Activated naive CD4-positive, alpha-beta T cell treated with anti-CD3 and anti-CD28 coated beads, Interleukin-2, amount 50 U/mL, for 24 hours (primary cell): Measurements from ENCODE around the gene RNF168.
A peak's percentile ranks its signal among the peaks of the same experiment; 100 is the strongest.
"Not testable (repeated sequence)": the region's sequence is repeated elsewhere in the genome, so short reads cannot be mapped to it uniquely, and the experiment has no call there.

Experiments
- H3K27ac Mint-ChIP-seq: one replicate; pipeline ENCODE4 v1.8.0; 2021; ENCODE audit warnings: mild to moderate bottlenecking, mixed read lengths
- H3K27me3 Mint-ChIP-seq: one replicate; pipeline ENCODE4 v1.8.0; 2021; ENCODE audit warnings: mixed read lengths
- H3K36me3 Mint-ChIP-seq: one replicate; pipeline ENCODE4 v1.8.0; 2021; ENCODE audit warnings: mixed read lengths
- H3K4me1 Mint-ChIP-seq: one replicate; pipeline ENCODE4 v1.8.0; 2021; ENCODE audit warnings: mixed read lengths
- H3K4me3 Mint-ChIP-seq: one replicate; pipeline ENCODE4 v1.8.0; 2021; ENCODE audit warnings: mild to moderate bottlenecking, mixed read lengths
- H3K9me3 Mint-ChIP-seq: one replicate; pipeline ENCODE4 v1.8.0; 2021; ENCODE audit warnings: mixed read lengths

Gene RNF168

DNA sequence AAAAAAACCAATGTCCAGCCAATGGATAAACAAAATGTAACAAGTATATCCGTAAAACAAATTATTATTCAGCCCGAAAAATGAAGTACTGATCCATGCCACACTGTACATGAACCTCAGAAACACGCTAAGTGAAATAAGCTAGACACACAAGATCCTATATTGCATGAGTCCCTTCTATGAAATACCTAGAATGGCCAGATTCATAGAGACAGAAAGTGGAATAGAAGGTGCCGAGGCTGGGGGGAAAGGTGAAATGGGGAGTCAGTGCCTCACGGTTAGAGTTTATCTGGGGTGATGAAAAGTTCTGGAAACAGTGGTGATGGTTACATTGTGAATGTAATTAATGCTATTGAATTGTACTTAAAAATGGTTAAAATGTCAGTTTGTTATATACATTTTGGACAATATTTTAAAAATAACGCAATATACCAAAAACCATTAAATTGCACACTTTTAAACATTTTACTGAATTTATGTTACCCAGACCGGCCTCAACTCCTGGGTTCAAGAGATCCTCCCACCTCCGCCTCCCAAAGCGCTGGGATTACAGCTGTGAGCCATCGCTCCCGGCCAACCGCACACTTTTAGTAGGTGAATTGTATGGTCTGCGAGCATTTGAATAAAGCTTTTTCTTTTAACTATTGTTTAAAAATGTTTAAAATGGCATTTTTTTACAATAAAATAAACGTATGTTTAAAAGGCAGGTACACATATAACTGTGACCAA lies 2.1 kb downstream of the RNF168 start:
- peaks cover 7% of the 10 kb centered on the region for H3K36me3 Mint-ChIP-seq
- peak overlapping the region; percentile 99 for H3K4me3 Mint-ChIP-seq
- H3K9me3 Mint-ChIP-seq = no peaks in the 10 kb centered on the region
- H3K27ac Mint-ChIP-seq = peak overlapping the region; percentile 83
- no peaks in the 10 kb centered on the region for H3K27me3 Mint-ChIP-seq
- peaks cover 38% of the 10 kb centered on the region for H3K4me1 Mint-ChIP-seq

DNA sequence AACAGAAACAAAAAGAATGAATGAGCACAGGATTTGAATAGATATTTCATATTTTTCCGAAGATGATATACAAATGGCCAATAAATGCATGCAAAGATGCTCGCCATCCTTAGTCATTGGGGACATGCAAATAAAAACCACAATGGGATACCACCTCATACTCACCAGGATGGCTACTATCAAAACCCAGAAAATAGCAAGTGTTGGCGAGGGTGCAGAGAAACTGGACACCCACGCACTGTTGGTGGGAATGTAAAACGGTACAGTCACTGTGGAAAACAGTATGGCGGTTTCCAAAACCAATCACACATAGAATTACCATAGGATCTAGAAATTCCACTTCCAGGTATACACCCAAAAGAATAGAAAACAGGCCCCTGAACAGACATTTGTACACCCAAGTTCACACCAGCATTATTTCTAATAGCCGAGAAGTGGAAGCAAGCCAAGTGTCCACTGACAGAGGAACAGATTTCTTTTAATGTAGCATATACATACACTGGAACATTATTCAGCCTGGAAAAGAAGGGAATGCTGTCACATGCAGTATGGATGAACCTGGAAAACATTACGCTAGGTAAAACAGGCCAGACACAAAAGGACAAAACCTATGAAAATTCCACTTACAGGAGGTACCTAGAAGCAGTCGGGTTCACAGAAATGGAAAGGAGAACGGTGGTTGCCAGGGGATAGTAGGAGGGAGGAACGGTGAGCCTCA lies 3.6 kb downstream of the RNF168 start:
- H3K4me1 Mint-ChIP-seq = peaks cover 51% of the 10 kb centered on the region
- H3K27ac Mint-ChIP-seq = peak overlapping the region; percentile 83
- H3K9me3 Mint-ChIP-seq = no peaks in the 10 kb centered on the region
- H3K36me3 Mint-ChIP-seq = peaks cover 11% of the 10 kb centered on the region
- H3K27me3 Mint-ChIP-seq = no peaks in the 10 kb centered on the region
- H3K4me3 Mint-ChIP-seq = peak overlapping the region; percentile 99

DNA sequence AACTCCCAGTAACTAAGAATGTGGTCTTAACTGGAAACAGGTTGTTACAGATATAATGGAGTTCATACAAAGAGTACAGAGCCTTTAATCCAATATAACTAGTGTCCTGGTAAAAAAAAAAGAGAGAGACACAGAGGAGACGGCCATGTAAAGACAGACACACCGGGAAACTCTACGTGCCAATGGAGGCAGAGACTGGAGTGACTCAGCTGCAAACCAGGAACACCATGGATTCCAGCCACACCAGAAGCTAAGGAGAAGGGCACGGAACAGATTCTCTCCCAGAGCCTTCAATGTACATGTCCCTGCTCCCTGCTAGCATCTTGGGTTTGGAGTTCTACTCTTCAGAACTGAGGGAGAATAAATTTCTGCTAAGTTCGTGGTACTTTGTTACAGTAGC lies 4.5 kb downstream of the RNF168 start:
- Mint-ChIP-seq H3K27me3 (no peaks in the 10 kb centered on the region), H3K9me3 (no peaks in the 10 kb centered on the region), H3K4me1 (peaks cover 56% of the 10 kb centered on the region), H3K36me3 (peaks cover 13% of the 10 kb centered on the region), H3K27ac (peak overlapping the region; percentile 27), H3K4me3 (peak overlapping the region; percentile 99)

DNA sequence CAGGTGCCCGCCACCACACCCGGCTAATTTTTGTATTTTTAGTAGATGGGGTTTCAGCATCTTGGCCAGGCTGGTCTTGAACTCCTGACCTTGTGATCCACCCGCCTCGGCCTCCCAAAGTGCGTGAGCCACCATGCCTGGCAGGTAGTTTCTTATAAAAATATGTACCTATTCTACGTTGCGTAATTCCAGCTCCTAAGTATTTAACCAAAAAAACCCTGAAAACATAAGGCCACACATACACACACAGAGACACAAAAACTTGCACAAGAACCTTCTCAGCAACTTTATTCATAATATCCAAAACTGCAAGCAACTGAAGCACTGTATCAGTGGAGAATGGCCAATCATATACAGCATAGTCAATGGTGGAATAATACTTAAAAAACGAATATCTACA lies 5.3 kb downstream of the RNF168 start:
- no peaks in the 10 kb centered on the region for H3K9me3 Mint-ChIP-seq
- peaks cover 57% of the 10 kb centered on the region for H3K4me1 Mint-ChIP-seq
- H3K27me3 Mint-ChIP-seq = no peaks in the 10 kb centered on the region
- H3K27ac Mint-ChIP-seq = no peak overlapping the region
- peaks cover 13% of the 10 kb centered on the region for H3K36me3 Mint-ChIP-seq
- no peak overlapping the region for H3K4me3 Mint-ChIP-seq

DNA sequence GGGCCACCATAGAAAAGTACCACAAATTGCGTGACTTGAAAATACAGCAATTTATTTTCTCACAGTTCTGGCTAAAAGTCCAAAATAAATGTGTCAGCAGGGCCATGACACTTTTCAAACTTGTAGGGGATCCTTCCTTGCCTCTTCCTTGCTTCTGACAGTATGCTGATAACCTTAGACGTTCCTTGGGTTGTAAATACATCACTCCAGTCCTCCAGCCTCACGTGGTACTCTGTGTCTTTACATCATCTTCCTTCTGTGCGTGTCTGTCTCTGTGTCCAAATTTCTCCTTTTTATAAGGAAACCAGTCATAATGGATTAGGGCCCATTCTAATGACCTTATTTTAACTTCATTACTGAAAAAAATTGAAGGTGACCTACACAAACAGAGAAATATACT lies 7.4 kb downstream of the RNF168 start:
- Mint-ChIP-seq H3K4me3 (no peak overlapping the region), H3K4me1 (peaks cover 67% of the 10 kb centered on the region), H3K9me3 (no peaks in the 10 kb centered on the region), H3K36me3 (peaks cover 13% of the 10 kb centered on the region), H3K27me3 (no peaks in the 10 kb centered on the region), H3K27ac (peak overlapping the region; percentile 2)

DNA sequence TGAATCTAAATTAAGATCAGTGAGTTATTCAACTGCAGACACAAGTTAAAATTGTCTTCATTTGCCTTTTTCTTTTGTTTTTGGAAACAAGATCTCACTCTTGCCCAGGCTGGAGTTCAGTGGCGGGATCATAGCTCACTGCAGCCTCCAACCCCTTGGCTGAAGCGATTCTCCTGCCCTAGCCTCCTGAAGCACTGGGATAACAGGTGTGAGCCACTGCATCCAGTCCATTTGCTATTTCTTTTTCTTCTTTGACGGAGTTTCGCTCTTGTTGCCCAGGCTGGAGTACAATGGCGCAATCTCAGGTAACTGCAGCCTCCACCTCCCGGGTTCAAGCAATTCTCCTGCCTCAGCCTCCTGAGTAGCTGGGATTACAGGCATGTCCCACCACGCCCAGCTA lies 10.3 kb downstream of the RNF168 start:
- no peak overlapping the region for H3K4me3 Mint-ChIP-seq
- H3K4me1 Mint-ChIP-seq = peaks cover 53% of the 10 kb centered on the region
- H3K27ac Mint-ChIP-seq = no peak overlapping the region
- no peaks in the 10 kb centered on the region for H3K27me3 Mint-ChIP-seq
- no peaks in the 10 kb centered on the region for H3K9me3 Mint-ChIP-seq
- H3K36me3 Mint-ChIP-seq = peaks cover 8% of the 10 kb centered on the region

DNA sequence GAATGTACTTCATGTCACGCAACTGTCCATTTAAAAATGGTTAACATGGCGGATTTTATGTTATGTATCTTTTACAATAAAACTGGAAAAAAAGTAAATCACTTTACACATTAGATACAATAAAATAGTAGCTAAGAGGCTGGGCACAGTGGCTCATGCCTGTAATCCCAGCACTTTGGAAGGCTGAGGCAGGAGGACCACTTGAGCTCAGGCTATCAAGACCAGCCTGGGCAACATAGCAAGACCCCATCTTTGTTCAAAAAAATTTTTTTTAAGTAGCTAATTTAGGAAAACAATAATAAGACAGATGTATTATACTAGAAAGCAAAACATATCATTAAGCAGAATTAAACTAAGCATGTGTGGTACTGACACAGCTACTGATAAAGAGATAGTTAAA lies 11.5 kb downstream of the RNF168 start:
- Mint-ChIP-seq H3K36me3 (peaks cover 9% of the 10 kb centered on the region), H3K4me1 (peaks cover 45% of the 10 kb centered on the region), H3K4me3 (no peak overlapping the region), H3K27ac (no peak overlapping the region), H3K27me3 (no peaks in the 10 kb centered on the region), H3K9me3 (no peaks in the 10 kb centered on the region)

DNA sequence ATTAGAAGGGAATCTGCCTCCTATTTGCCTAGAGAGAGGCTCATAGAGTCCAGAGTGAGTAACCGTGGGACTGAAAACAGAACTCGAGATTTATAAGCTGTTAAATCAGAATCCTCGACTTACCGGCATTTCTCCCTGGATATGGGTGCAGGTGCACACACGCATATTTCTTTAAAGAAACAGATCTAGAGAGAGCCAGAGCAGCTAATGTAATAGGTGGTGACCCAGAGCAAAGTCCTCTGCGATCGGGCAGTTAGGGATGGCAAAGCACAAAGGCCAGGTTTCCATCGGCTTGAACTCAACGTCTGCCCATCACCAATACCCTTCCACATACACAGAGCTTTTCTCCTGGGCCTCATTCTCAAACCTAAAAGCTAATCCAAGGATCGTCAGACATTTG lies 13.8 kb downstream of the RNF168 start:
- Mint-ChIP-seq H3K4me1 (peaks cover 30% of the 10 kb centered on the region), H3K36me3 (peaks cover 10% of the 10 kb centered on the region), H3K27me3 (no peaks in the 10 kb centered on the region), H3K27ac (no peak overlapping the region), H3K4me3 (no peak overlapping the region), H3K9me3 (no peaks in the 10 kb centered on the region)

DNA sequence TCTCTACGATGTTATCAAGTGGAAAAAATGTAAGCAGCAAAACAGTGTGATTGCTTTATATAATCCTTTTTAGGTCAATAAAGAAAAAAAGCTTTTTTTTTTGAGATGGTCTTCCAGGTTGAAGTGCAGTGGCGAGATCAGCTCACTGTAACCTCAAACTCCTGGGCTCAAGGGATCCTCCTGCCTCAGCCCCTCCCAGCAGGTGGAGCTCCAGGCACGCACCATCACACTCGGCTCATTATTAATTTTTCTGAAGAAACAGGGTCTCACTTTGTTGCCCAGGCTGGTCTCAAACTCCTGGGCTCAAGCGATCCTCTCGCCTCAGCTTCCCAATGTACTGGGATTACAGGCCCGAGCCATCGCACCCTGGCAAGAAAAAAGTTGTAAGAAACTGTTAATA lies 17.3 kb downstream of the RNF168 start:
- no peak overlapping the region for H3K27ac Mint-ChIP-seq
- peaks cover 14% of the 10 kb centered on the region for H3K36me3 Mint-ChIP-seq
- no peak overlapping the region for H3K4me3 Mint-ChIP-seq
- H3K27me3 Mint-ChIP-seq = no peaks in the 10 kb centered on the region
- H3K9me3 Mint-ChIP-seq = no peaks in the 10 kb centered on the region
- H3K4me1 Mint-ChIP-seq = peaks cover 13% of the 10 kb centered on the region

DNA sequence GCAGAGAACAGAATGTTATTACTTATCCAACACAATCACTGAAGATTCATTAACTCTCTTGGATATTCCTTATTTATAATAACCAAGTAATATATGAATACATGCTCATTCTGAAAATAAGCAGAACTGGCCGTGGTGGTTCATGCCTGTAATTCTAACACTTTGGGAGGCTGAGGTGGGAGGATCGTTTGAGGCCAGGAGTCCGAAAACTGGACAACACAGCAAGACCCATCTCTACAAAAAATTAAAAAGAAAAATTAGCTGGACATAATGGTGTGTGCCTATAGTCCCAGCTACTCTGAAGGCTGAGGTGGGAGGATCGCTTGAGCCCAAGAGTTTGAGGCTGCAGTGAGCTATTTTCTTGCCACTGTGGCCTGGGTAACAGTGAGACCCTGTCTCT lies 25.9 kb downstream of the RNF168 start:
- Mint-ChIP-seq H3K4me3 (no peak overlapping the region), H3K36me3 (peaks cover 13% of the 10 kb centered on the region), H3K4me1 (no peaks in the 10 kb centered on the region), H3K27me3 (no peaks in the 10 kb centered on the region), H3K9me3 (no peaks in the 10 kb centered on the region), H3K27ac (no peak overlapping the region)

DNA sequence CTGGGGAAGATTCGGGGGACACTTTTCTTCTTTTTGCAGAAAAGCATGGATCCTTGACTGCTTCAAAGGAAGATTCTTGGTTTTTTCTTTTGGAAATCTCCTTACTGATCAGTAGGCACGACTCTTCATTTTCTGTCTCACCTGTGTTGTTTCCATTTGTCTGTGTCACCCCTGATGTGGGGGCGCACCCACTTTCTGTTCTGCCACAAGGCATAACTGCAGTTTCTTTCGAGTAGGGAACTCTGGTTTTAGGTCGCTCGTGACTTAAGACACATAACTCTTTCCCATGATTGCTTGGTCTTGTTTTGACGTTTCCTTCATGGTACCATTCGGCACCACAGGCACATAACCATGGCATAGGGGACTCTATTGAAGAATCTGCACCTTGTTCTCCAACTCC lies 31.3 kb downstream of the RNF168 start:
- H3K9me3 Mint-ChIP-seq = no peaks in the 10 kb centered on the region
- H3K27ac Mint-ChIP-seq = peak overlapping the region; percentile 25
- H3K27me3 Mint-ChIP-seq = no peaks in the 10 kb centered on the region
- peaks cover 16% of the 10 kb centered on the region for H3K36me3 Mint-ChIP-seq
- no peak overlapping the region for H3K4me3 Mint-ChIP-seq
- H3K4me1 Mint-ChIP-seq = no peaks in the 10 kb centered on the region

DNA sequence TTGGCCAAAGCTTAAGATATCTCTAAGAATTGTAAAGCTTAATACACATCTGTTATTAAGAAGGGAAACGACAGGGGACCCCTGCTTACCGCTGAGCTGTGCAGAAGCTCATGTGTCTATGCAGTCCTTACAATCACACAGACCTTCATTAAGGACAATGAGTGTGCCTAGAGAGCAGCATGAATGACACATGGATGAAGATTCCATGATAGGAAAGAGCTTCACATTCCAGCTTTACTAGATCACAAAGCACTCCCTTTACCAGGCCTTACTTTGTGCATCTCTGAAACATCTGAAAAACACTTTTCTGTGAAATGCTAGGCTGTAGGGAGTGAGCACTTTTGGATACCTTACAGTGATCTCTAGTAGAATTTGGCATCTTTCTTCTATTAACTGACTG lies 32.0 kb downstream of the RNF168 start:
- H3K9me3 Mint-ChIP-seq = no peaks in the 10 kb centered on the region
- H3K27ac Mint-ChIP-seq = no peak overlapping the region
- H3K36me3 Mint-ChIP-seq = peaks cover 14% of the 10 kb centered on the region
- H3K4me3 Mint-ChIP-seq = no peak overlapping the region
- H3K27me3 Mint-ChIP-seq = no peaks in the 10 kb centered on the region
- H3K4me1 Mint-ChIP-seq = no peaks in the 10 kb centered on the region

DNA sequence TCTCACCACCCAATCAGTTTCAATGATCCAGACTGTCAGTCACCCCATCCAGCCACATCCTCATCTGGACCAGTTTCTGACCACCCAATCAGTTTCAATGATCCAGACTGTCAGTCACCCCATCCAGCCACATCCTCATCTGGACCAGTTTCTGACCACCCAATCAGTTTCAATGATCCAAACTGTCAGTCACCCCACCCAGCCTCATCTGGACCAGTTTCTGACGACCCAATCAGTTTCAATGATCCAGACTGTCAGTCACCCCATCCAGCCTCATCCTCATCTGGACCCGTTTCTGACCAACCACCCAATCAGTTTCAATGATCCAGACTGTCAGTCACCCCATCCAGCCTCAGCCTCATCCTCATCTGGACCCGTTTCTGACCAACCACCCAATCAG lies 33.4 kb downstream of the RNF168 start:
- H3K36me3 Mint-ChIP-seq = peaks cover 14% of the 10 kb centered on the region
- H3K27ac Mint-ChIP-seq, H3K4me1 Mint-ChIP-seq, H3K4me3 Mint-ChIP-seq, H3K9me3 Mint-ChIP-seq, H3K27me3 Mint-ChIP-seq: not testable (repeated sequence)

DNA sequence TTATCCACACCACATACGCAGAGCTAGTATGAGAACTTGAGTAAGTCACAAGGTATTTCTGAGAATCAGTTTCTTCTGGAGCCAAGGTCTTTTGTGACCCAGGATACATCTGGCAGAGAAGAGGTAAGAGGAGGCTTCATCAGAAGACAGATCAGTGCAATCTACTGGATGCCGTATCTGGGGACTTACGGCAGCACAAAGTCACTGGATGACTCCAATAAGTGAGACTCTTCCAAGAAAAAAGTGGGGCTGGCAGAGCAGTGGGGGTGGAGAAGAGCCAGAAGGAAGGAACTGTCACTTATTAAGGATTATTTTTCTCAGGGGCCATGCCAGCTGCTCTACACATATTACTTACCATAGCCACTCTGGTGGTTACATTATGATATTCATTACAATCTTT lies 39.8 kb downstream of the RNF168 start:
- H3K4me3 Mint-ChIP-seq = no peak overlapping the region
- H3K27me3 Mint-ChIP-seq = no peaks in the 10 kb centered on the region
- H3K27ac Mint-ChIP-seq = no peak overlapping the region
- no peaks in the 10 kb centered on the region for H3K4me1 Mint-ChIP-seq
- H3K36me3 Mint-ChIP-seq = peaks cover 6% of the 10 kb centered on the region
- H3K9me3 Mint-ChIP-seq = no peaks in the 10 kb centered on the region

DNA sequence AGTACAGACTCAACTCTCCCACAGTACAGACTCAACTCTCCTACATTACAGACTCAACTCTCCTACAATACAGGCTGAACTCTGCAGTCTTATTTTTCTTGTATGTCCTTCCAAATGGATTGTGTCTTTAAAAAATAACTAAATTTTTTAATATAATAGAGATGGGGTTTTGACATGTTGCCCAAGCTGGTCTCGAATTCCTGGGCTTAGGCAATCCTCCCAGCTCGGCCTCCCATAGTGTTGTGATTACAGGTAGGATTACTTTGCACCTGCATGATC lies 40.2 kb downstream of the RNF168 start:
- peaks cover 6% of the 10 kb centered on the region for H3K36me3 Mint-ChIP-seq
- no peaks in the 10 kb centered on the region for H3K27me3 Mint-ChIP-seq
- no peaks in the 10 kb centered on the region for H3K4me1 Mint-ChIP-seq
- H3K4me3 Mint-ChIP-seq = no peak overlapping the region
- H3K9me3 Mint-ChIP-seq = no peaks in the 10 kb centered on the region
- H3K27ac Mint-ChIP-seq = no peak overlapping the region

DNA sequence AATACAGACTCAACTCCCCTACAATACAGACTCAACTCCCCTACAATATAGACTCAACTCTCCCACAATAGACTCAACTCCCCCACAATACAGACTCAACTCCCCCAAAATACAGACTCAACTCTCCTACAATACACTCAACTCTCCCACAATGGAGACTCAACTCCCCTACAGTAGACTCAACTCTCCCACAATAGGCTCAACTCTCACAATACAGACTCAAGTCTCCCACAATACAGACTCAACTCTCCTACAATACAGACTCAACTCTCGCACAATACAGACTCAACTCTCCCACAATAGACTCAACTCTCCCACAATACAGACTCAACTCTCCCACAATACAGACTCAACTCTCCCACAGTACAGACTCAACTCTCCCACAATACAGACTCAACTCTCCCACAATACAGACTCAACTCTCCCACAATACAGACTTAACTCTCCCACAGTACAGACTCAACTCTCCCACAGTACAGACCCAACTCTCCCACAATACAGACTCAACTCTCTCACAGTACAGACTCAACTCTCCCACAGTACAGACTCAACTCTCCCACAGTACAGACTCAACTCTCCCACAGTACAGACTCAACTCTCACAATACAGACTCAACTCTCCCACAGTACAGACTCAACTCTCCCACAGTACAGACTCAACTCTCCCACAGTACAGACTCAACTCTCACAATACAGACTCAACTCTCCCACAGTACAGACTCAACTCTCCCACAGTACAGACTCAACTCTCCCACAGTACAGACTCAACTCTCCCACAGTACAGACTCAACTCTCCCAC lies 40.7 kb downstream of the RNF168 start:
- not testable (repeated sequence) for H3K27ac Mint-ChIP-seq, H3K9me3 Mint-ChIP-seq, H3K36me3 Mint-ChIP-seq, H3K4me1 Mint-ChIP-seq, H3K4me3 Mint-ChIP-seq, H3K27me3 Mint-ChIP-seq
